ENCODE measurements around the gene HSPB6.

Gene HSPB6

GRCh38 chr19:35779033-35779432 is 22.2 kb upstream of the HSPB6 start:
- no peak for DNase-seq (ENCODE audit: low spot score)
- in situ Hi-C loops (cut with MboI; ENCODE audit: low pct_unique_long_range_greater_than_20kb, low sequenced_read_pairs, unreplicated experiment) = no loop called here
- TF ChIP-seq, protein P1, sequence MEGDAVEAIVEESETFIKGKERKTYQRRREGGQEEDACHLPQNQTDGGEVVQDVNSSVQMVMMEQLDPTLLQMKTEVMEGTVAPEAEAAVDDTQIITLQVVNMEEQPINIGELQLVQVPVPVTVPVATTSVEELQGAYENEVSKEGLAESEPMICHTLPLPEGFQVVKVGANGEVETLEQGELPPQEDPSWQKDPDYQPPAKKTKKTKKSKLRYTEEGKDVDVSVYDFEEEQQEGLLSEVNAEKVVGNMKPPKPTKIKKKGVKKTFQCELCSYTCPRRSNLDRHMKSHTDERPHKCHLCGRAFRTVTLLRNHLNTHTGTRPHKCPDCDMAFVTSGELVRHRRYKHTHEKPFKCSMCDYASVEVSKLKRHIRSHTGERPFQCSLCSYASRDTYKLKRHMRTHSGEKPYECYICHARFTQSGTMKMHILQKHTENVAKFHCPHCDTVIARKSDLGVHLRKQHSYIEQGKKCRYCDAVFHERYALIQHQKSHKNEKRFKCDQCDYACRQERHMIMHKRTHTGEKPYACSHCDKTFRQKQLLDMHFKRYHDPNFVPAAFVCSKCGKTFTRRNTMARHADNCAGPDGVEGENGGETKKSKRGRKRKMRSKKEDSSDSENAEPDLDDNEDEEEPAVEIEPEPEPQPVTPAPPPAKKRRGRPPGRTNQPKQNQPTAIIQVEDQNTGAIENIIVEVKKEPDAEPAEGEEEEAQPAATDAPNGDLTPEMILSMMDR (IDR thresholded peaks at IDR 0.05; ENCODE audit: extremely low read depth, insufficient read depth, missing control alignments) = no peak

- DNase-seq (ENCODE audit: low spot score) = no peak
- TF ChIP-seq, protein P1 (IDR thresholded peaks at IDR 0.05; ENCODE audit: extremely low read depth, insufficient read depth, missing control alignments) = no peak
- in situ Hi-C loops (cut with MboI; ENCODE audit: low pct_unique_long_range_greater_than_20kb, low sequenced_read_pairs, unreplicated experiment) = no loop called here
Observed at GRCh38 chr19:35777961-35778360, 21.1 kb upstream of the HSPB6 start.

GRCh38 chr19:35777086-35777841 is 20.4 kb upstream of the HSPB6 start:
- in situ Hi-C loops (cut with MboI; ENCODE audit: low pct_unique_long_range_greater_than_20kb, low sequenced_read_pairs, unreplicated experiment) = no loop called here
- no peak for DNase-seq (ENCODE audit: low spot score)
- TF ChIP-seq, protein P1 (IDR thresholded peaks at IDR 0.05; ENCODE audit: extremely low read depth, insufficient read depth, missing control alignments) = no peak

DNA sequence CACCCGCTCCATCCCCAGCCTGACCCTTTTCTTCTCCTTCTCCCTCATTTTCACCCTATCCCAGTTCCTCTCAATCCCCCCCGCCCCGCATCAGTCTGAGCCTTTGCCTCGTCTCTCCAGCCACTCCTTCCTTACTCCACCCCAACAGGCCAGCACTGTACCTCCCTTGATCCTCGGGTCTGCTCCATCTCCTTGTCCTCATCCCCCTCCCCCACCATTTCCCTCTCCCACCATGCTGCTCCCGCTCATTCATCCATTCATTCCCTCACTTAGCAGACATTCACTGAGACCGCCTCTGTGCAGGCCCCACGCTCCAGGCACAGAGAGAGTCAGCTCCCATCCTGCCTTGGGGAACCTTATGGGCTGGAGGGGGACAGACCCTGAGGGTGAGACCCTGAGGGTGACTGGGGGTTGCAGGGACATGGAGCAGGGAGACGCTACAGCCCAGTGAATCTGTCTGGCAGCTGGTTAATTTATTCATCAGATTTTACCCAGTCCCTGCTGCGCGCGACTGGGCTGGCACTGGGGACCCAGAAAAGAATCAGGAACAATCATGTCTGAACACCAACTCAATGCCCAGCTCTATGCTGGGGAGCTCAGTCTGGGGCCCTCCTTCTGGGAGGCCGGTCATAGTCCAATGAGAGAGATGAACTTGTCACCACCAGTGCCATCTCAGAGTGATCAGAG is 19.4 kb upstream of the HSPB6 start:
- TF ChIP-seq, protein P1 (IDR thresholded peaks at IDR 0.05; ENCODE audit: extremely low read depth, insufficient read depth, missing control alignments) = no peak
- in situ Hi-C loops (cut with MboI; ENCODE audit: low pct_unique_long_range_greater_than_20kb, low sequenced_read_pairs, unreplicated experiment) = no loop called here
- DNase-seq (ENCODE audit: low spot score) = no peak

- DNase-seq (ENCODE audit: low spot score) = peak; percentile 100
- in situ Hi-C loops (cut with MboI; ENCODE audit: low pct_unique_long_range_greater_than_20kb, low sequenced_read_pairs, unreplicated experiment) = no loop called here
- TF ChIP-seq, protein P1 (IDR thresholded peaks at IDR 0.05; ENCODE audit: extremely low read depth, insufficient read depth, missing control alignments) = no peak
Observed at GRCh38 chr19:35775298-35776101, 18.7 kb upstream of the HSPB6 start, which contains the start of gene ARHGAP33. Gene ARHGAP33 (plus strand): TSS chr19:35775564. CDS start chr19:35775659, 95 bp downstream.

DNA sequence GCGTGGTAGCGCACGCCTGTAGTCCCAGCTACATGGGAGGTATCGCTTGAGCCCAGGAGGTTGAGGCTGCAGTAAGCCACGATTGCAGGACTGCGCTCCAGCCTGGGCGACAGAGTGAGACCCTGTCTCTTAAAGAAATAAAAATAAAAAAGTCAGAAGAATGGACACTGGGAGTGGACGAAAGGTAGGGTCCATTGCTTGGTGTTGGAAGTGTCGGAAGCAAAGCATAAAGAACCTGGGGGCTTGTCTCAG is 18.1 kb upstream of the HSPB6 start:
- DNase-seq (ENCODE audit: low spot score) = no peak
- TF ChIP-seq, protein P1 (IDR thresholded peaks at IDR 0.05; ENCODE audit: extremely low read depth, insufficient read depth, missing control alignments) = no peak
- in situ Hi-C loops (cut with MboI; ENCODE audit: low pct_unique_long_range_greater_than_20kb, low sequenced_read_pairs, unreplicated experiment) = no loop called here
